Gastrocnemius medialis (tissue), 4 donors: Measurements from ENCODE around the gene KPTN.

Source experiments
- CTCF ChIP-seq, 5 experiments: fragments of 450-650 bp in 3 of 5; fragments of 200-600 bp in 2 of 5; sonication (generic) in 2 of 5; IDR thresholded peaks in 4 of 5; conservative IDR thresholded peaks in 1 of 5; 1 replicate in 4 of 5; 2 replicates in 1 of 5; pipeline ENCODE4 v1.5.1; 2016 to 2019; ENCODE audit warnings: antibody characterized with exemption in 5 of 5, mild to moderate bottlenecking in 3 of 5, moderate library complexity in 3 of 5
- POLR2A ChIP-seq, 2 donors: fragments of 450-650 bp; IDR thresholded peaks; one replicate each; pipeline ENCODE4 v1.6.1; 2017; ENCODE audit warnings: antibody characterized with exemption in 2 of 2, mild to moderate bottlenecking in 2 of 2, moderate library complexity in 2 of 2

GRCh38 chr19:47511128-47511517, 27.1 kb upstream of the KPTN start:
- TF ChIP-seq CTCF (IDR thresholded peaks at IDR 0.05 in 4 of 5, conservative IDR thresholded peaks at IDR 0.05 in 1 of 5), result no peak
- no peak for TF ChIP-seq POLR2A (IDR thresholded peaks at IDR 0.05)
